Subcutaneous adipose tissue (tissue), 4 donors: ENCODE results near the gene FSTL3. TPM values are rescaled to one million over a fixed set of nuclear protein-coding genes. Genes with fewer than 3 reads are reported as not detected.

ENCODE experiments used
- total RNA-seq, 4 donors: library from RNA; depleted of rRNA; stranded (reverse); fragments of >200 nt; gene quantifications; one replicate each; pipeline ENCODE4 v1.1.0, GENCODE V29; 2016
- TF ChIP-seq, protein P1 (sequence below): fragments of 450-650 bp; IDR thresholded peaks from one replicate; pipeline ENCODE4 v1.5.1; 2016; ENCODE audit warnings: low read depth, mild to moderate bottlenecking, control low read depth, antibody characterized with exemption, moderate library complexity

The FSTL3 gene
- total RNA-seq, 4 donors from 2014 or later: 54.5 to 124 (median 91.4) TPM

GRCh38 chr19:729965-730668 lies 53.9 kb downstream of the FSTL3 start:
- TF ChIP-seq, protein P1, sequence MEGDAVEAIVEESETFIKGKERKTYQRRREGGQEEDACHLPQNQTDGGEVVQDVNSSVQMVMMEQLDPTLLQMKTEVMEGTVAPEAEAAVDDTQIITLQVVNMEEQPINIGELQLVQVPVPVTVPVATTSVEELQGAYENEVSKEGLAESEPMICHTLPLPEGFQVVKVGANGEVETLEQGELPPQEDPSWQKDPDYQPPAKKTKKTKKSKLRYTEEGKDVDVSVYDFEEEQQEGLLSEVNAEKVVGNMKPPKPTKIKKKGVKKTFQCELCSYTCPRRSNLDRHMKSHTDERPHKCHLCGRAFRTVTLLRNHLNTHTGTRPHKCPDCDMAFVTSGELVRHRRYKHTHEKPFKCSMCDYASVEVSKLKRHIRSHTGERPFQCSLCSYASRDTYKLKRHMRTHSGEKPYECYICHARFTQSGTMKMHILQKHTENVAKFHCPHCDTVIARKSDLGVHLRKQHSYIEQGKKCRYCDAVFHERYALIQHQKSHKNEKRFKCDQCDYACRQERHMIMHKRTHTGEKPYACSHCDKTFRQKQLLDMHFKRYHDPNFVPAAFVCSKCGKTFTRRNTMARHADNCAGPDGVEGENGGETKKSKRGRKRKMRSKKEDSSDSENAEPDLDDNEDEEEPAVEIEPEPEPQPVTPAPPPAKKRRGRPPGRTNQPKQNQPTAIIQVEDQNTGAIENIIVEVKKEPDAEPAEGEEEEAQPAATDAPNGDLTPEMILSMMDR: no peak

DNA sequence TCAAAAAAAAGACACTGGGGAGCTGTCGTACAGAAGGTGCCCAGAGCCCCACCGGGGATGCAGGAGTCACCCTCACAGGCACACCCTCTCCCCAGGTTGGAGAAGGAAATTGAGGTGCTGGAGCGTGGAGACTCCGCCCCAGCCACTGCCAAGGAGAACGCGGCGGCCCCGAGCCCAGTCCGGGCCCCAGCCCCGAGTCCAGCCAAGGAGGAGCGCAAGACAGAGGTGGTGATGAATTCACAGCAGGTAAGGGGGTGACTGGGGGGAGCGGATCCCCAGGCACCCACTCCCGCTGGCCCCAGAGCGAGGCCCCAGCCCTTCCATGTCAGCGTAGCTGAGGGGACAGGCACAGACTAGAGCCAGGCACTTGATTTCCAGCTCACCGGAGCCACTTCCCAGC lies 54.8 kb downstream of the FSTL3 start:
- TF ChIP-seq, protein P1: no peak

DNA sequence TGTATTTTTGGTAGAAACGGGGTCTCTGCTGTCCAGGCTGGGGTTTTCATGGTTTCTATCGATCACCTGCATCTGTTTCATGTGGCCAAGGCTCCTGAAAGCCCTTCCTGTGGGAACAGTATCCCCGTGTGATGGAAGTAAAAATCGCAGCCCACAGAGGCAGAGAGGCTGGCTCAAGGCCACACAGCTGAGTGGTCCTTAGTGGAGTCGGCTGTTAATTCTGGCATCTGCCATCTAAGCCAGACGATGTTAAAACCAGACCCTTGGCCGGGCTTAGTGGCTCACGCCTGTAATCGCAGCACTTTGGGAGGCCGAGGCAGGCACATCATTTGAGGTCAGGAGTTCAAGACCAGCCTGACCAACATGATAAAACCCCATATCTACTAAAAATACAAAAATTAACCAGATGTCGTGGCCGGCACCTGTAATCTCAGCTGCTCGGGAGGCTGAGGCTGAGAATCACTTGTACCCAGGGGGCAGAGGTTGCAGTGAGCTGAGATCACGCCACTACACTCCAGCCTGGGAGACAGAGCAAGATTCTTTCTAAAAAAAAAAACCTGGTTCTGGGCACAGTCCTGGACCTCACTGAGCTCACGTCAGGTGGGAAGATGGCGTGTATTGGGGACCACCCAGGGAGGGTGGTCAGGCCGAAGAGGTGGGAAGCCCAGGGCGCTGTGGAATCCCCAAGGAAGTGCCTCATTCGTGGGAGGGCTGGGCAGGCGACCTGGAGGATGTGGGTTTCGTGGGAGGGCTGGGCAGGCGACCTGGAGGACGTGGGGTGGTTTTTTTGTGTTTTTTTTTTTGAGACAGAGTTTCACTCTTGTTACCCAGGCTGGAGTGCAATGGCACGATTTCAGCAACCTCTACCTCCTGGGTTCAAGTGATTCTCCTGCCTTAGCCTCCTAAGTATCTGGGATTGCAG lies 56.2 kb downstream of the FSTL3 start:
- TF ChIP-seq, protein P1: no peak

Other genes with a start within 250 kb of the FSTL3 start
- gene SHC2, start 215.4 kb upstream of the FSTL3 start, total RNA-seq: 10 to 100 TPM in 1 of 4 donors, 1 to 10 TPM in 3; 7.3 to 20.2 (median 8.9) TPM
- gene MADCAM1, start 179.9 kb upstream of the FSTL3 start, total RNA-seq: under 1 TPM in 2 of 4 donors, not detected in 2; 0.38 to 0.68 TPM
- 10 to 100 TPM in 3 of 4 donors, 1 to 10 TPM in 1; 9.1 to 54.1 (median 41.5) TPM for gene TPGS1, start 168.9 kb upstream of the FSTL3 start, total RNA-seq
- gene CDC34, start 144.6 kb upstream of the FSTL3 start, total RNA-seq: 10 to 100 TPM; 25.8 to 81.2 (median 42.4) TPM
- under 1 TPM in 1 of 4 donors, not detected in 3; 0.88 TPM for gene GZMM, start 132.3 kb upstream of the FSTL3 start, total RNA-seq
- gene BSG, start 103.8 kb upstream of the FSTL3 start, total RNA-seq: 100 to 1,000 TPM; 313 to 793 (median 445) TPM
- not detected for gene HCN2, start 86.5 kb upstream of the FSTL3 start, total RNA-seq
- 10 to 100 TPM; 11.9 to 41.4 (median 14.7) TPM for gene POLRMT, start 42.9 kb upstream of the FSTL3 start, total RNA-seq
- 1 to 10 TPM in 2 of 4 donors, not detected in 2; 1.3 to 2.2 TPM for gene FGF22, start 36.5 kb upstream of the FSTL3 start, total RNA-seq
- gene RNF126, start 13.2 kb upstream of the FSTL3 start, total RNA-seq: 10 to 100 TPM; 23.3 to 85.9 (median 31.1) TPM
- not detected for gene PRSS57, start 19.1 kb downstream of the FSTL3 start, total RNA-seq
- gene PALM, start 32.5 kb downstream of the FSTL3 start, total RNA-seq: 100 to 1,000 TPM in 1 of 4 donors, 10 to 100 TPM in 3; 57.1 to 228 (median 77.4) TPM
- gene MISP, start 74.7 kb downstream of the FSTL3 start, total RNA-seq: not detected
- 100 to 1,000 TPM in 1 of 4 donors, 10 to 100 TPM in 3; 77.5 to 108 (median 87.8) TPM for gene PTBP1, start 121.1 kb downstream of the FSTL3 start, total RNA-seq
- gene PLPPR3, start 145.6 kb downstream of the FSTL3 start, total RNA-seq: not detected
- gene AZU1, start 151.4 kb downstream of the FSTL3 start, total RNA-seq: under 1 TPM in 1 of 4 donors, not detected in 3; 0.68 TPM
- gene PRTN3, start 164.6 kb downstream of the FSTL3 start, total RNA-seq: not detected
- gene ELANE, start 175.9 kb downstream of the FSTL3 start, total RNA-seq: 1 to 10 TPM in 2 of 4 donors, not detected in 2; 2.4 to 2.8 TPM
- gene CFD, start 183.3 kb downstream of the FSTL3 start, total RNA-seq: 1,000 to 10,000 TPM; 1,847 to 6,869 (median 2,488) TPM
- gene MED16, start 216.8 kb downstream of the FSTL3 start, total RNA-seq: 10 to 100 TPM; 18.4 to 38.4 (median 19.2) TPM
- gene RNU6-9, start 217.1 kb downstream of the FSTL3 start, total RNA-seq: not detected
- 10 to 100 TPM; 24.1 to 37.3 (median 26.8) TPM for gene R3HDM4, start 236.8 kb downstream of the FSTL3 start, total RNA-seq
- gene KISS1R, start 240.9 kb downstream of the FSTL3 start, total RNA-seq: not detected
- gene ARID3A, start 249.6 kb downstream of the FSTL3 start, total RNA-seq: 10 to 100 TPM in 2 of 4 donors, 1 to 10 TPM in 2; 5.5 to 13.9 (median 9.2) TPM